HepG2 (cell line): Measurements from ENCODE around the gene COL5A2. TPM values are rescaled to one million over a fixed set of nuclear protein-coding genes. Genes with fewer than 3 reads are reported as not detected.
A peak's percentile ranks its signal among the peaks of the same experiment; 100 is the strongest.

ENCODE experiments used
- ARID3A ChIP-seq: IDR thresholded peaks from 2 replicates; pipeline ENCODE4 v1.6.1; 2012; ENCODE audit warnings: low read depth, low read length, improper control_type of control experiment
- CTCF ChIP-seq: sonication (generic); formaldehyde crosslinking; IDR thresholded peaks from 2 replicates; pipeline ENCODE4 v1.5.0; 2020; ENCODE audit warnings: mild to moderate bottlenecking, missing genetic modification reagents, moderate library complexity
- FOXA1 ChIP-seq, 2 experiments: fragments of 450-650 bp in 1 of 2; sonication (generic) in 1 of 2; formaldehyde crosslinking in 1 of 2; IDR thresholded peaks; 2 replicates each; pipeline versions ENCODE4 v1.4.0 to v1.6.1; 2016 to 2020; ENCODE audit warnings: missing genetic modification reagents in 1 of 2
- HMGXB4 ChIP-seq, 2 experiments: sonication (generic) in 1 of 2; formaldehyde crosslinking in 1 of 2; IDR thresholded peaks; 2 replicates each; pipeline versions ENCODE4 v1.4.0 to v1.6.1; 2018 to 2020; ENCODE audit warnings: missing genetic modification reagents in 2 of 2, borderline replicate concordance in 1 of 2, low read depth in 1 of 2, mild to moderate bottlenecking in 1 of 2, missing biosample characterization in 1 of 2
- KLF12 ChIP-seq: sonication (generic); formaldehyde crosslinking; IDR thresholded peaks from 2 replicates; pipeline ENCODE4 v1.4.0; 2020; ENCODE audit warnings: missing genetic modification reagents, borderline replicate concordance
- MEIS2 ChIP-seq: sonication (generic); formaldehyde crosslinking; IDR thresholded peaks from 2 replicates; pipeline ENCODE4 v1.9.0; 2021; ENCODE audit warnings: mild to moderate bottlenecking, missing genetic modification reagents
- MIXL1 ChIP-seq: IDR thresholded peaks from 2 replicates; pipeline ENCODE4 v1.6.1; 2016
- SOX13 ChIP-seq, 3 experiments: fragments of 450-650 bp in 1 of 3; sonication (generic) in 1 of 3; formaldehyde crosslinking in 1 of 3; IDR thresholded peaks in 2 of 3; conservative IDR thresholded peaks in 1 of 3; 2 replicates each; pipeline versions ENCODE4 v1.5.0 to v1.6.1; 2016 to 2020; ENCODE audit warnings: antibody characterized with exemption in 1 of 3, mild to moderate bottlenecking in 1 of 3, missing compliant biosample characterization in 1 of 3, missing genetic modification reagents in 1 of 3, moderate library complexity in 1 of 3
- ZNF24 ChIP-seq: fragments of 450-650 bp; IDR thresholded peaks from 2 replicates; pipeline ENCODE4 v1.6.1; 2017; ENCODE audit warnings: antibody characterized with exemption, mild to moderate bottlenecking
- polyA plus RNA-seq, 8 experiments: library from polyadenylated mRNA; depleted of rRNA in 3 of 8; stranded (reverse) in 7 of 8; unstranded in 1 of 8; fragments of >200 nt; fragmentation: Illumina TruSeq in 4 of 8; extraction: Trizol in 4 of 8; gene quantifications; 2 replicates each; pipeline versions ENCODE4 v1.2.1 to v1.2.3, GENCODE V29; 2011 to 2016; ENCODE audit warnings: low read depth in 4 of 8, missing spikeins in 1 of 8, mixed read lengths in 1 of 8; ENCODE audit not compliant: insufficient read depth in 1 of 8
- total RNA-seq, 5 experiments: library from RNA; depleted of rRNA; stranded (reverse); fragments of >200 nt; fragmentation: Illumina TruSeq; extraction: Trizol; gene quantifications; 2 replicates each; pipeline ENCODE4 v1.2.3, GENCODE V29; 2016; ENCODE audit warnings: low read depth in 1 of 5
- TF ChIP-seq, protein P1 (sequence below): IDR thresholded peaks from 2 replicates; pipeline ENCODE4 v1.4.0; 2020; ENCODE audit warnings: mild to moderate bottlenecking, missing genetic modification reagents

COL5A2 gene
- total and polyA plus RNA-seq, 2 of the 13 experiments (the other 11 are each of a cell fraction or from before 2014, with no cell fraction given): 0.83 to 1.5 TPM

DNA sequence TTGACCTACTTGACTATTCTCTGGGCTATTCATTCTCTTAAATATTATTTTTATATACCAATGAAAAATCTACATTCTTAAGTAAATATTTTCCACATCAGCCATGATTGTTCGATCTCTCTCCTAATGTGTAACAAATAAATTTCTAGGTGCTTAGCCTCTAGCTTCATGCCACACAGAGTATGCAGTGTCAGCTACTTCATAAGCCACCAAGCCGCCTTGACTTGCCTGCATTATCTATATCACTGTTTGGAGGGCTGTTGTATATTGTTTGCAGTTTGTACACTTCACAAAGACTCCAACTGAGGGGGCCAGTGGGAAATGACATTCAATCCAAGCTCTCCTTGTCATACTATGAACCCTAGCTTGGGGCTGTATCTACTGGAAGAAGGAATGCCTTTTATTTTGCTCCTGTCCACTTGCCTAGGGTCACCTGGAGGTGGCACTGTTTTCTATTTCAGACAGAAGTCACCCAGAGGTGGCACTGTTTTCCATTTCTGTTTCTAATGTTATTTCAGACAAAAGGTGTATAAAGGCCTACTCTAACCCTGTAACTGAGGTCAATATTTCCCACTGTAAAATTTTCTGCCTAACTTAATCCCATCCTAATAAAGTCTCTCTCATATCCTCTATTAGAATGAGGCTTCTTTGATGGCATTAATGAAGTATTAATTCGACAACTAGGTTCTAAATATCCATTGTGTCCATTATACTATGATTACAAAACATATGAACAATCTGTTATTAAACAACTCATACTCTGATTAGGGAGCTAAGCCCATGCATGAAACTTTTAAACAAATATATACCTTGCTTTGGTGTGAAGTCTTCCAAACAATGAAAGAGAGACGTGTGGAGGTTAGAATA lies 36.4 kb downstream of the COL5A2 start (continued):
- 0 out of 2 replicates have a peak, but pooled peaks have one; percentile 11 for TF ChIP-seq ZNF24
- TF ChIP-seq MEIS2 (CRISPR knock-in tag): no peak
- peak; percentile 67; the same call in 1 of the 2 replicates for TF ChIP-seq ARID3A
- peak in 1 of 2 experiments; percentile 54; a peak in 1 of 4 replicates for TF ChIP-seq HMGXB4 (CRISPR knock-in tag; IDR thresholded peaks at IDR 0.05; ENCODE audit: borderline replicate concordance in 1 of 2, low read depth in 1 of 2)
- no peak for TF ChIP-seq KLF12 (CRISPR knock-in tag)
- TF ChIP-seq FOXA1 (IDR thresholded peaks at IDR 0.05): no peak
- 0 out of 2 replicates have a peak, but pooled peaks have one; percentile 6 for TF ChIP-seq FOXA1 (CRISPR knock-in tag; IDR thresholded peaks at IDR 0.05)
- peak; percentile 87 for TF ChIP-seq CTCF
- 0 out of 2 replicates have a peak, but pooled peaks have one; percentile 30 for TF ChIP-seq MIXL1 (CRISPR knock-in tag)
- no peak for TF ChIP-seq SOX13 (IDR thresholded peaks at IDR 0.05)
- TF ChIP-seq SOX13 (CRISPR knock-in tag; conservative IDR thresholded peaks at IDR 0.05 in 1 of 2, IDR thresholded peaks at IDR 0.05 in 1 of 2): 0 out of 4 replicates have a peak, but pooled peaks of 1 of the 2 experiments have one; percentile 23
- TF ChIP-seq, protein P1, sequence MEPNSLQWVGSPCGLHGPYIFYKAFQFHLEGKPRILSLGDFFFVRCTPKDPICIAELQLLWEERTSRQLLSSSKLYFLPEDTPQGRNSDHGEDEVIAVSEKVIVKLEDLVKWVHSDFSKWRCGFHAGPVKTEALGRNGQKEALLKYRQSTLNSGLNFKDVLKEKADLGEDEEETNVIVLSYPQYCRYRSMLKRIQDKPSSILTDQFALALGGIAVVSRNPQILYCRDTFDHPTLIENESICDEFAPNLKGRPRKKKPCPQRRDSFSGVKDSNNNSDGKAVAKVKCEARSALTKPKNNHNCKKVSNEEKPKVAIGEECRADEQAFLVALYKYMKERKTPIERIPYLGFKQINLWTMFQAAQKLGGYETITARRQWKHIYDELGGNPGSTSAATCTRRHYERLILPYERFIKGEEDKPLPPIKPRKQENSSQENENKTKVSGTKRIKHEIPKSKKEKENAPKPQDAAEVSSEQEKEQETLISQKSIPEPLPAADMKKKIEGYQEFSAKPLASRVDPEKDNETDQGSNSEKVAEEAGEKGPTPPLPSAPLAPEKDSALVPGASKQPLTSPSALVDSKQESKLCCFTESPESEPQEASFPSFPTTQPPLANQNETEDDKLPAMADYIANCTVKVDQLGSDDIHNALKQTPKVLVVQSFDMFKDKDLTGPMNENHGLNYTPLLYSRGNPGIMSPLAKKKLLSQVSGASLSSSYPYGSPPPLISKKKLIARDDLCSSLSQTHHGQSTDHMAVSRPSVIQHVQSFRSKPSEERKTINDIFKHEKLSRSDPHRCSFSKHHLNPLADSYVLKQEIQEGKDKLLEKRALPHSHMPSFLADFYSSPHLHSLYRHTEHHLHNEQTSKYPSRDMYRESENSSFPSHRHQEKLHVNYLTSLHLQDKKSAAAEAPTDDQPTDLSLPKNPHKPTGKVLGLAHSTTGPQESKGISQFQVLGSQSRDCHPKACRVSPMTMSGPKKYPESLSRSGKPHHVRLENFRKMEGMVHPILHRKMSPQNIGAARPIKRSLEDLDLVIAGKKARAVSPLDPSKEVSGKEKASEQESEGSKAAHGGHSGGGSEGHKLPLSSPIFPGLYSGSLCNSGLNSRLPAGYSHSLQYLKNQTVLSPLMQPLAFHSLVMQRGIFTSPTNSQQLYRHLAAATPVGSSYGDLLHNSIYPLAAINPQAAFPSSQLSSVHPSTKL: 0 out of 2 replicates have a peak, but pooled peaks have one; percentile 27
